ENCODE results near the gene ZNF683.
"Not testable (repeated sequence)": the region's sequence is repeated elsewhere in the genome, so short reads cannot be mapped to it uniquely, and the experiment has no call there.

The ZNF683 gene

GRCh38 chr1:26337206-26337535 lies 35.4 kb downstream of the ZNF683 start:
- DNase-seq (ENCODE audit: low read depth), result no peak

GRCh38 chr1:26336477-26337205 lies 35.9 kb downstream of the ZNF683 start:
- DNase-seq (ENCODE audit: low read depth), result peak; percentile 51

- DNase-seq (ENCODE audit: low read depth), result no peak
Observed at GRCh38 chr1:26335774-26336476, 36.6 kb downstream of the ZNF683 start.

DNA sequence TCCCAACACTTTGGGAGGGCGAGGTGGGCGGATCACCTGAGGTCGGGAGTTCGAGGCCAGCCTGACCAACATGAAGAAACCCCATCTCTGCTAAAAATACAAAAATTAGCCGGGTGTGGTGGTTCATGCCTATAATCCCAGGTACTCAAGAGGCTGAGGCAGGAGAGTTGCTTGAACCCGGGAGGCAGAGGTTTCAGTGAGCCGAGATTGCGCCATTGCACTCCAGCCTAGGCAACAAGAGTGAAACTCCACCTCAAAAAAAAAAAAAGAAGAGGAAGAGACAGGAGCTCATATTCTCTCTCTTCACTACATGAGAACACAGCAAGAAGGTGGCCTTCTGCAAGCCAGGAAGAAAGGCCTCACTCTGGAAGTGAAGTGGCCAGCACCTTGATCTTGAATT lies 39.2 kb downstream of the ZNF683 start:
- not testable (repeated sequence) for DNase-seq (ENCODE audit: low read depth)

GRCh38 chr1:26330276-26330675 lies 42.3 kb downstream of the ZNF683 start:
- no peak for DNase-seq (ENCODE audit: low read depth)

GRCh38 chr1:26329380-26329779 lies 43.2 kb downstream of the ZNF683 start:
- not testable (repeated sequence) for DNase-seq (ENCODE audit: low read depth)

- DNase-seq (ENCODE audit: low read depth), result no peak
Observed at GRCh38 chr1:26328597-26328996, 44.0 kb downstream of the ZNF683 start.

DNA sequence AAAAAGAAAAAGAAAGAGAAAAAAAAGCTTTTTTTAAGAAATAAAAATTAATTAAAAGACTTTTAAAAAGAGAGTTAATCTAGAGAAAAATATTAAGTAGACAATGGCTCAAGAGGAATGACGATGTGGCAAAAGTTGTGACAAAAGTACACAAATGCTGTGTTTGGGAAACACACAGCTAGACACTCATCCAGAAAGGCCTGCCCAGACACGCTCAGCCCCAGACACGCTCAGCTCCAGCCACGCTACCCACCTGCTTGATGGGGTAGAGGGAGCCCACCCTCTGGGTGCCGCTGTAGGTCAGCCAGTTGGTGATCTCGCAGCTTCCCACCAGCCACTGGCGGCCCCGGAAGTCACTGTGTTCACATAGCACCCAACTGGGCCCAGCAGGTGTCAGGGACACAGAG lies 44.6 kb downstream of the ZNF683 start:
- DNase-seq (ENCODE audit: low read depth), result no peak

- DNase-seq (ENCODE audit: low read depth), result no peak
Observed at GRCh38 chr1:26324550-26324949, 48.0 kb downstream of the ZNF683 start.

GRCh38 chr1:26323382-26323781 lies 49.2 kb downstream of the ZNF683 start:
- no peak for DNase-seq (ENCODE audit: low read depth)

- DNase-seq (ENCODE audit: low read depth), result no peak
Observed at GRCh38 chr1:26322042-26322331, 50.6 kb downstream of the ZNF683 start.

DNA sequence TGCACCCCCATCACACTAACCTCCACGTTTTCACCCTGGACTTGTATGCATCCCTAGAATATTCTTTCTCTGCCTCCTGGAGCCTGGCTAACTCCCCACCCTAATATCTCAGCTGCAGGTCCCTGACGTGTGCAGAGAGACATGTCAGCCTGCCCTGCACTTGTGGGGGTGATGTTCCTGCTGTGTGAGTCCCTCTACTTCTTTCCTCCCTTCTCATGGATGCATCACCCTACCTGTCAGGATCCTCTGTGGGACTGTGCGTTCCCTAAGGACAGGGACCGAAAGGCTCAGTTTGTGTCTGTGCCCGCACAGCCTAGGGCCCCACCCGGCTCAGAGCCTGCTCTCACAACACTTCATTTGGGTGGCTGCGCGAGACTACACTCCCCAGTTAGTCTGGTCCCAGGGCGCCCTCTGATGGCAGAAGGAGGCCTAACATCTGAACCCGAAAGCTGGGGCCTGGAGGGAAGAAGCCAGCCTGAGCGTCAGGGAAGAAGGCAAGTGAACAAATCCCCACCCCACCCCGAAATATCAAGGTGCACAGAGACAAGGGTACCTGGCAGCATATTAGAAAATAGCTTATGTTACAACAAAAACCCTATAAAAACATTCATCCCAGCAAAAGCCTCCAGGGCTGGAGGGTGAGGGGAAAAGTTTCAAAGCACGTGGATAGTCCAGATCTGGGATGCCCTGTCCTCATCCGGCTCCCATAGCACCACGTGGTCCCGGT lies 51.1 kb downstream of the ZNF683 start:
- DNase-seq (ENCODE audit: low read depth), result peak; percentile 84

GRCh38 chr1:26320896-26321295 lies 51.7 kb downstream of the ZNF683 start:
- DNase-seq (ENCODE audit: low read depth), result no peak

DNA sequence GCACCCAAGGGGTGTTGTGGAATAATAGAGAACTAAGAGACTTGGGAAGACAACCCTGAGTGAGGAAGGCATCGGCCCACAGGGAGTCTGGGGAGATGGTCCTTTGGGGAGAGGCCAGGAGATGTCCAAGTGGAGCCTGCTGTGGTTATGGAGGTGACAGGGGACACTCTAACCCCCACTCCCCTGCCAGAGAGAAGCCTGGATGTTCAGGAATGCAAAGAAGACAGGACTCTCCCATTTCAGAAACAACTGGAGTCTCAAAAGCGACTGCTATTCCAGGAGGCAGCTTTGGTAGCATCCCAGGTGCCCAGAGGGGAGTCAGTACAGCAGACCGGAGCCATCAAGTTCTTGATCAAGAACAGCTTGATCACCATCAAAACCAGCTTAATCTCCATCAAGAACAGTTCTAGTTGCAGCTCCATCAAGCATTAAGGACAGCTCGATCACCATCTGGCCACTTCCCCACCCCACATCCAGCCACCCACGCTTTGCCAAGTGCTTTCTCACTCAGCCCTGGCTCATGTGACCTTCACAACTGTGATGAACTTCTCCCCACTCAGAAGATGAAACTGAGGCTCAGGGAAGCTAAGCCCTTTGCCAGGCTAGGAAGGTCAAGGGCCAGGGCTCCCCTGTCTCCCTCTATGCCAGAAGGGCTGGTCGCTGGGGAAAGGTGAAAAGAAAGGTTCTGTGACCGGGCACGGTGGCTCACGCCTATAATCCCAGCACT lies 54.0 kb downstream of the ZNF683 start:
- no peak for DNase-seq (ENCODE audit: low read depth)

GRCh38 chr1:26317612-26318337 lies 54.8 kb downstream of the ZNF683 start, which contains the start of gene CD52:
CD52 (plus strand) TSS chr1:26317958; CDS start chr1:26318018, 60 bp downstream.
- no peak for DNase-seq (ENCODE audit: low read depth)

GRCh38 chr1:26317146-26317545 lies 55.4 kb downstream of the ZNF683 start:
- no peak for DNase-seq (ENCODE audit: low read depth)

GRCh38 chr1:26315874-26316850 lies 56.4 kb downstream of the ZNF683 start:
- DNase-seq (ENCODE audit: low read depth), result no peak

DNA sequence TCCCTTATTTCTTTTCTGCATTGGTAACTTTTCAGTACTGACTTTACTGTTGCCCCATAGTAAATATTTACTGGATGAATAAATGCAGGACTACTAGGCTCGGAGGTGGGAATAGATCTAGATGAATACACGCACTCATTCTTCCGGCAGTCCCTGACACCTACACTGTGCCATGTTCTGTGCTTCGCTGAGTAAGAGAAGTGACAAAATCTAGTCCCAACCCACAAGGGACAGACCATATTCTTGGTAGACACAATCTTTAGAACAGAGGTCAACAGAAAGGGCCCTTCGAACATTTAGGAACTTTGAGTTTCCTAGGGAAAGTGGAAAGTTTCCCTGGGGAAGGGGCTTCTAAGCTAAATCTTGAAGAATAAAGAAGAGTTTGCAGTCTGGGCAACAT lies 58.0 kb downstream of the ZNF683 start:
- DNase-seq (ENCODE audit: low read depth), result no peak

All from ELR (cell line).